Head of caudate nucleus (tissue), 42 donors: ENCODE results near the gene ARL13B.

Experiments
- DNase-seq, 42 donors: peaks; one replicate each; pipeline versions ENCODE4 v3.0.0 to v3.0.0-alpha.2; 2020 to 2021; ENCODE audit warnings: mixed read lengths in 7 of 42
- intact Hi-C: fragments of 100-400 bp; cut with DNase I; formaldehyde crosslinking; loops from one replicate; pipeline ENCODE4 v1.15.0; 2022

ARL13B gene

GRCh38 chr3:93991631-93992030 is 11.7 kb downstream of the ARL13B start:
- intact Hi-C loops = no loop called here
- no peak for DNase-seq

GRCh38 chr3:93992207-93992606 is 12.3 kb downstream of the ARL13B start:
- intact Hi-C loops = no loop called here
- no peak for DNase-seq

DNA sequence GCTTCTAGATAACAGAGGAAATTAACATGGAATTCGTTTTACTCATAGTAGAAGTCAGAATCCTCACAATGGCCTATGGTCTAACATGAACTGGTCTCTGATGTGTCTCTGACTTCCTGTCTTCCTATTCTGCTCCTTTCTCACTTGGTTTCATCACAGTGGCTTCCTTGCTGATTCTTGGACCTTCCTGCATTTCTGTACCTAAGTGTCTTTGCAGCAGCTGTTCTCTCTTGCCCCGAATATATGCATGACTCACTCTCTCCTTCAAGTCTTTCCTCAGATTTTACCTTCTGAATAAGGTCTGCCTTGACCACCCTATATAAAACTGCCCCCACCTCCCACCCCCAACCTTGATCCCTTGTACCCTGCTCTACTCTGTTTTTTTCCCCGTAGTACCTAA is 14.1 kb downstream of the ARL13B start:
- intact Hi-C loops = no loop called here
- DNase-seq = no peak

DNA sequence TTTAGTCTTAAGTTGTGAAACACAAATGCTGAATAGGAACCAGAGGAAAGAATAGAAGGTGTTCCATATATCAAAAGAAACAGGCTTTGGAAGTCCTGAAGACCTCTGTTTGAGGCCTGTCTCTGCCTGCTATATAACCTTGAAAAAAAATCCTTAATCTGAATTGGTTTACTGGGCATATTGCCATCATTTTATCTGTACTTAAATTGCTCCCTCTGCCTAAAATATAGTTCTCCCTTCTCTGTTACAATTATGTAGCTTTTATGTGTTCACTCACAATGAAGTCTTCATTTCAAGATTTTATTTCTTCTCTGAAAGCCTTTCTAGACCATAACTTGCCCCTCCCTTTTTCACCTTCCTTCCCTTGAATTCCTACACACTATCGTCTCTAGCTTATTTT is 21.2 kb downstream of the ARL13B start:
- no peak for DNase-seq
- intact Hi-C loops = loop anchor here (10.0 kb wide), 1 partner anchor 64 kb away; the partner anchor contains the start of genes DHFR2 and NSUN3

DNA sequence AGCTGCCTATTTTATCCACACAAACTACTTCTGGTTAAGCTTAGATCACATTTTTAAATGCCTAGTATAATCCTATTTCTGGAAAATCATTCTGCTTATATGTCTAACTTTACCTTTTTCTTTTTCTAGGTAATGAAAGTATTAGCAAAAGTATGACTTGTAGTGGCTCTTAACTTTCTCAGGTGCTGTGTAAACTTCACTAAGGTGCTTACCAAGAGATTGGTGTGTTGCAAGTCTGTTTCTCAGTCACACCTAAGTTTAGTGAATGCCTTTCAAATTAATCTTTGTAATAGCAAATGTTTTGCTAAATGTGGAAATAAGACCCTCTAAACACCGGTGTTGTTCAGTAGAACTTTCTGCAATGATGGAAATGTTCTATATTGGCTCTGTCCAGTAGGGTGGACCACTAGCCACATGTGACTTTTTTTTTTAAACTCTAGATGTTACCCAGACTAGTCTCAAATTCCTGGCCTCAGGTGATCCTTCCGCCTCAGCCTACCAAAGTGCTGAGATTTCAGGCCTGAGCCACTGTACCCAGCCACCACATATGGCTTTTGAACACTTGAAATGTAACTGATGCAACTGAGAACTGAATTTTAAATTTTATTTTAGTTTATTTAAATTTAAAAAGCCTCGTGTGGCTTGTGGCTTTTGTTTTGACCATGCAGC is 22.0 kb downstream of the ARL13B start:
- no peak for DNase-seq
- intact Hi-C loops = loop anchor here (10.0 kb wide), 1 partner anchor 63 kb away; the partner anchor contains the start of genes DHFR2 and NSUN3

- peak in 3 of 42 donors; percentile 12 to 45 (median 16) for DNase-seq
- intact Hi-C loops = loop anchor here (10.0 kb wide), 1 partner anchor 60 kb away; the partner anchor contains the start of genes DHFR2 and NSUN3
These were observed 24.5 kb downstream of the ARL13B start for GRCh38 chr3:94004301-94004910.

GRCh38 chr3:94008253-94008652 is 28.3 kb downstream of the ARL13B start:
- DNase-seq = no peak
- intact Hi-C loops = loop anchor here (10.0 kb wide), 1 partner anchor 57 kb away; the partner anchor contains the start of genes DHFR2 and NSUN3

GRCh38 chr3:94009608-94010007 is 29.7 kb downstream of the ARL13B start:
- no peak for DNase-seq
- intact Hi-C loops = loop anchor here (10.0 kb wide), 1 partner anchor 55 kb away; the partner anchor contains the start of genes DHFR2 and NSUN3

DNA sequence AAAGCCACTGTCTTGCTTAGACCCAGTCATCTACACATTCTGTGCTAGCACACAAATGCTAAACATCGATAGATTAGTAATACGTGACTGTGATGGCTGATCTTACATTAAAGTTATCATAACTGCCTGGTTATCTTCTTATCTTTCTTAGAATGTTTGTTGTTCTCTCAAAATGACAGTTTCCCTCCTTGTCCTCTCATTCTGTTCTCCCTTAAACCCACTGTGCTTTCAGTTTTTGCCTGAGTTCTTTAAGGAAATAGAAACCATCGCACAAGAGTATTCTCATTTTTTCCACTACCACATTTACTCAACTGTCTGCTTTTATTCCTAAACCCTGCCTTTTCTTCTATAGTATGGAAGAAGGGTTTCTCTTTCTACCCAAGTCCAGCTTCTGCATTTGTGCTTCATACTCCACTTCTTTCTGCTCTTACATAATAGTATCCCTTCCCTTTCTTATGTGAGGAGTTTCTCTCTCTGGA is 31.3 kb downstream of the ARL13B start:
- intact Hi-C loops = no loop called here
- no peak for DNase-seq

- intact Hi-C loops = no loop called here
- DNase-seq = no peak
These were observed 32.2 kb downstream of the ARL13B start for GRCh38 chr3:94012185-94012584.

- no peak for DNase-seq
- intact Hi-C loops = no loop called here
These were observed 35.1 kb downstream of the ARL13B start for GRCh38 chr3:94015025-94015424.

DNA sequence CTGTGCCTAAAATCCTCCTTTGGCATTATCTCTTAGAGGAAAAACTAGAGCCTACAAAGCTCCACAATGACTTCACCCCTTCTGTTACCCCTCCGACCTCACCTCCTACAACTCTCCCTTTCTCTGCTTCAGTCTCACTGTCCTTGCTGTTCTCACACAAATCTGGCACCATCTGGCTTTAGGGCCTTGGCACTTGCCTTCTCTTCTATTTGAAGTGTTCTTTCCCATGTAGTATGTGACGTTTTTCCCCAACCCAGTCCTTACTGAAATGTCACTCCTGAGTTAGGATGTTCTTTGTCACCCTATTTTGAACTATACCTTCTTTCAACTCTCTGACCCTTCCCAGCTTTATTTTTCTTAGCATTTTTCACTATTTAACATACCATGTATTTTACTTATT is 39.7 kb downstream of the ARL13B start:
- DNase-seq = no peak
- intact Hi-C loops = no loop called here

- intact Hi-C loops = no loop called here
- no peak for DNase-seq
These were observed 40.3 kb downstream of the ARL13B start for GRCh38 chr3:94020293-94020692.

GRCh38 chr3:94024385-94024784 is 44.4 kb downstream of the ARL13B start:
- intact Hi-C loops = no loop called here
- DNase-seq = no peak

GRCh38 chr3:94026623-94027022 is 46.7 kb downstream of the ARL13B start:
- DNase-seq = no peak
- intact Hi-C loops = no loop called here

- intact Hi-C loops = no loop called here
- no peak for DNase-seq
These were observed 48.3 kb downstream of the ARL13B start, which contains the start of gene STX19 for GRCh38 chr3:94028093-94028837. Gene STX19 (minus strand): TSS chr3:94028597. CDS start chr3:94015269, 13,328 bp downstream.

DNA sequence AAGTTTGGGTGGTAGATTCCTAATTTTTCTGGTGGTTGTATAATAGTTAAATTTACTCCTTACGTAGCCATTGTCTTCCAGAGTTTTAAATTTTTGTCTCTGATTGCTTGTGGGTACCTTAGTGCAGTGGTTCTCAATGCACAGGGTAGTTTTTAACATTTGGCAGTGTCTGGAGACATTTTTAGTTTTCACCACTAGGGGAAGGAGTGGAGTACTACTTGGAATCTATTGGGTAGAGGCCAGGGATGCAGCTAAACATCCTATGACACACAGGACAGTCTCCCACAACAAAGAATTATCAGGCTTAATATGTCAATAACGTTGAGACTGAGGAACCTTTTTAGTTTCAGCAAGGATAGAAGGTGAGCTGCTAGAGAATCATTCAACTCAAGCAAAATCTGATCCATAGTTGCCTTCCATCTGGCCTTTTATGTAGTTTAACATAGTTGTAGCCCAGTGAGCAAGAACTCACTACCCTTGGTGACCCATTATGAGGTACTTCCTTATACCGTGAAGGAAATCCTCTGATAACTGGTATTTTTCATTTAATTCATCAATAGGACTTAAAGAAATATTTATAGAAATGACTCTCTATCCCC is 57.1 kb downstream of the ARL13B start:
- DNase-seq = peak in 2 of 42 donors; percentile 4 to 10

DNA sequence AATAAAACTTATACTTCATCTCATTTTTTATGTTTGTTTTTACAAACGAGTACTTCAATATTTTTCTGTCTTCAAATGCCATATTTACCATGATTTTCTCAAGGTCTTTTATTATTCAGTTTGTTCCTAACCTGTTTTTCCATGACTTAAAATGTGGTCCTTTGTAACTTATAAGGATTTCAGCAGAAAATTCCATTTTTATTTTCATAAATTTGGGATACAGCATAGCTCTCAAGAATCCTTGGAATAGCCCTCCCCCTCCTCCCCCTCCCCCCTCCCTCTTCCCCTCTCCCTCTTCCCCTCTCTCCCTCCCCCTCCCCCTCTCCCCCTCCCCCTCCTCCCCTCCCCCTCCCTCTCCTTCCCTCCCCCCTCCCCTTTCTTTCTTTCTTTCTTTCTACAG is 63.3 kb downstream of the ARL13B start:
- intact Hi-C loops = no loop called here
- DNase-seq = no peak

More for the DNA sequence above, 57.1 kb downstream of the ARL13B start:
- intact Hi-C loops = no loop called here
